MCF 10A (cell line): Measurements from ENCODE around the gene SIX1. TPM values are rescaled to one million over a fixed set of nuclear protein-coding genes. Genes with fewer than 3 reads are reported as not detected.

ENCODE experiments used
- BruUV-seq: library from RNA; stranded (reverse); fragments of 400-500 nt; replicated peaks from 2 replicates; lab custom pipeline; 2021; lab: Mats Ljungman, UMichigan
- CTCF ChIA-PET: fragments of 300-600 bp; sonication (Branson Sonifier 250); formaldehyde crosslinking; extraction: SDS; loops from one replicate; lab custom pipeline; 2021; ENCODE audit warnings: antibody characterized with exemption, inconsistent platforms; lab: Yijun Ruan, JAX
- POLR2A ChIA-PET: fragments of 300-600, 350-650 bp; sonication (Branson Sonifier 250); formaldehyde crosslinking; extraction: SDS; loops from one replicate; lab custom pipeline; 2020; ENCODE audit warnings: antibody characterized with exemption, inconsistent platforms; lab: Yijun Ruan, JAX
- DNase-seq: peaks from one replicate; pipeline ENCODE4 v3.0.0-alpha.2; 2018; ENCODE audit not compliant: unreplicated experiment
- H3K27ac Mint-ChIP-seq: one replicate; pipeline ENCODE4 v1.8.0; 2022; ENCODE audit warnings: mild to moderate bottlenecking, low read depth, mixed read lengths; ENCODE audit not compliant: unreplicated experiment
- H3K27me3 Mint-ChIP-seq: one replicate; pipeline ENCODE4 v1.8.0; 2022; ENCODE audit warnings: mixed read lengths; ENCODE audit not compliant: insufficient read depth, unreplicated experiment
- H3K36me3 Mint-ChIP-seq: one replicate; pipeline ENCODE4 v1.8.0; 2022; ENCODE audit warnings: mild to moderate bottlenecking, moderate library complexity, mixed read lengths; ENCODE audit not compliant: insufficient read depth, unreplicated experiment
- H3K4me1 Mint-ChIP-seq: one replicate; pipeline ENCODE4 v1.8.0; 2022; ENCODE audit warnings: mixed read lengths; ENCODE audit not compliant: insufficient read depth, unreplicated experiment
- H3K4me3 Mint-ChIP-seq: one replicate; pipeline ENCODE4 v1.8.0; 2022; ENCODE audit warnings: mild to moderate bottlenecking, moderate library complexity, mixed read lengths; ENCODE audit not compliant: unreplicated experiment
- H3K9me3 Mint-ChIP-seq: one replicate; pipeline ENCODE4 v1.8.0; 2022; ENCODE audit warnings: mixed read lengths; ENCODE audit not compliant: unreplicated experiment
- CTCF ChIP-seq: fragments of 200-600 bp; IDR thresholded peaks from one replicate; pipeline ENCODE4 v1.8.0; 2022; ENCODE audit warnings: antibody characterized with exemption, mild to moderate bottlenecking; ENCODE audit not compliant: unreplicated experiment
- intact Hi-C: fragments of 100-400 bp; cut with micrococcal nuclease; formaldehyde crosslinking; loops from 2 replicates; pipeline ENCODE4 v1.14.1; 2022
- total RNA-seq: library from RNA; stranded (reverse); gene quantifications from 2 replicates; pipeline ENCODE4 v1.2.3, GENCODE V29; 2022

Gene SIX1
- total RNA-seq, 1 experiment from 2014 or later, result 0.33 TPM

- no peak for TF ChIP-seq CTCF
- ChIA-PET CTCF (interaction anchor here (0.6 to 1.0 kb wide), 4 partner anchors 14 to 564 kb away, joined by 3 to 4 read pairs (median 4); no protein-coding TSS in a partner anchor), POLR2A (interaction anchor here (1.3 kb wide), 1 partner anchor 400 kb away, joined by 4 read pairs; no protein-coding TSS in a partner anchor)
- no peak for DNase-seq
- Mint-ChIP-seq H3K36me3 (no peaks in the 10 kb centered on the region), H3K27ac (no peak overlapping the region), H3K27me3 (no peaks in the 10 kb centered on the region), H3K4me3 (no peak overlapping the region), H3K4me1 (no peaks in the 10 kb centered on the region), H3K9me3 (no peaks in the 10 kb centered on the region)
- BruUV-seq, result no TSS peak
- intact Hi-C loops, result no loop called here
Observed at GRCh38 chr14:60632257-60632656, 17.0 kb downstream of the SIX1 start.

GRCh38 chr14:60631842-60632241, 17.4 kb downstream of the SIX1 start:
- no peaks in the 10 kb centered on the region for H3K4me1 Mint-ChIP-seq
- DNase-seq, result no peak
- no peak overlapping the region for H3K4me3 Mint-ChIP-seq
- no peak overlapping the region for H3K27ac Mint-ChIP-seq
- ChIA-PET CTCF (interaction anchor here (0.6 to 0.7 kb wide), 3 partner anchors 14 to 349 kb away, joined by 3 to 4 read pairs (median 4); no protein-coding TSS in a partner anchor), POLR2A (interaction anchor here (1.3 kb wide), 1 partner anchor 401 kb away, joined by 4 read pairs; no protein-coding TSS in a partner anchor)
- no TSS peak for BruUV-seq
- intact Hi-C loops, result no loop called here
- no peak for TF ChIP-seq CTCF
- no peaks in the 10 kb centered on the region for H3K36me3 Mint-ChIP-seq
- no peaks in the 10 kb centered on the region for H3K27me3 Mint-ChIP-seq
- no peaks in the 10 kb centered on the region for H3K9me3 Mint-ChIP-seq

GRCh38 chr14:60630129-60630528, 19.1 kb downstream of the SIX1 start:
- no peak for TF ChIP-seq CTCF
- H3K9me3 Mint-ChIP-seq, result no peaks in the 10 kb centered on the region
- no peaks in the 10 kb centered on the region for H3K36me3 Mint-ChIP-seq
- ChIA-PET POLR2A (no interaction called here), CTCF (no interaction called here)
- H3K27ac Mint-ChIP-seq, result no peak overlapping the region
- intact Hi-C loops, result no loop called here
- DNase-seq, result no peak
- no peaks in the 10 kb centered on the region for H3K4me1 Mint-ChIP-seq
- no peaks in the 10 kb centered on the region for H3K27me3 Mint-ChIP-seq
- BruUV-seq, result no TSS peak
- H3K4me3 Mint-ChIP-seq, result no peak overlapping the region

GRCh38 chr14:60628892-60629291, 20.4 kb downstream of the SIX1 start:
- H3K9me3 Mint-ChIP-seq, result no peaks in the 10 kb centered on the region
- no peak overlapping the region for H3K4me3 Mint-ChIP-seq
- no peaks in the 10 kb centered on the region for H3K4me1 Mint-ChIP-seq
- no peak for DNase-seq
- no peaks in the 10 kb centered on the region for H3K27me3 Mint-ChIP-seq
- CTCF ChIA-PET, result no interaction called here
- BruUV-seq, result no TSS peak
- POLR2A ChIA-PET, result no interaction called here
- no peaks in the 10 kb centered on the region for H3K36me3 Mint-ChIP-seq
- no peak overlapping the region for H3K27ac Mint-ChIP-seq
- no peak for TF ChIP-seq CTCF
- intact Hi-C loops, result loop anchor here (5.0 kb wide), 1 partner anchor 353 kb away; the partner anchor contains the start of genes SLC38A6 and TRMT5
